ENCODE results near the gene NDC1.
"Not testable (repeated sequence)": the region's sequence is repeated elsewhere in the genome, so short reads cannot be mapped to it uniquely, and the experiment has no call there.

Gene NDC1

GRCh38 chr1:53837924-53838653 lies at the start of gene NDC1:
TSS of gene NDC1 (minus strand) at chr1:53838296. CDS start at chr1:53838261, 35 bp downstream.
- DNase-seq (ENCODE audit: low read depth), result peak; percentile 77

GRCh38 chr1:53883600-53883999 lies 45.5 kb upstream of the NDC1 start:
- not testable (repeated sequence) for DNase-seq (ENCODE audit: low read depth)

GRCh38 chr1:53881853-53882252 lies 43.8 kb upstream of the NDC1 start:
- not testable (repeated sequence) for DNase-seq (ENCODE audit: low read depth)

- DNase-seq (ENCODE audit: low read depth), result no peak
These were observed 40.5 kb upstream of the NDC1 start for GRCh38 chr1:53878492-53879105.

- not testable (repeated sequence) for DNase-seq (ENCODE audit: low read depth)
These were observed 37.1 kb upstream of the NDC1 start for GRCh38 chr1:53875150-53875549.

GRCh38 chr1:53871773-53872484 lies 33.8 kb upstream of the NDC1 start:
- DNase-seq (ENCODE audit: low read depth), result no peak

GRCh38 chr1:53871221-53871620 lies 33.1 kb upstream of the NDC1 start:
- DNase-seq (ENCODE audit: low read depth), result no peak

GRCh38 chr1:53869454-53870117 lies 31.5 kb upstream of the NDC1 start:
- DNase-seq (ENCODE audit: low read depth), result no peak

- no peak for DNase-seq (ENCODE audit: low read depth)
These were observed 30.5 kb upstream of the NDC1 start for GRCh38 chr1:53868565-53868964.

GRCh38 chr1:53862507-53862906 lies 24.4 kb upstream of the NDC1 start:
- no peak for DNase-seq (ENCODE audit: low read depth)

- peak; percentile 8 for DNase-seq (ENCODE audit: low read depth)
These were observed 22.9 kb upstream of the NDC1 start for GRCh38 chr1:53860967-53861411.

GRCh38 chr1:53851571-53852285 lies 13.6 kb upstream of the NDC1 start:
- no peak for DNase-seq (ENCODE audit: low read depth)

- DNase-seq (ENCODE audit: low read depth), result no peak
These were observed 12.1 kb upstream of the NDC1 start for GRCh38 chr1:53850082-53850673.

- no peak for DNase-seq (ENCODE audit: low read depth)
These were observed 9.9 kb upstream of the NDC1 start for GRCh38 chr1:53847980-53848379.

GRCh38 chr1:53842347-53842746 lies 4.3 kb upstream of the NDC1 start:
- no peak for DNase-seq (ENCODE audit: low read depth)

- no peak for DNase-seq (ENCODE audit: low read depth)
These were observed 518 bp upstream of the NDC1 start for GRCh38 chr1:53838654-53838974.

GRCh38 chr1:53837646-53837923 lies 511 bp downstream of the NDC1 start:
- no peak for DNase-seq (ENCODE audit: low read depth)

- no peak for DNase-seq (ENCODE audit: low read depth)
These were observed 2.6 kb downstream of the NDC1 start for GRCh38 chr1:53835491-53835890.

GRCh38 chr1:53834776-53835175 lies 3.3 kb downstream of the NDC1 start:
- no peak for DNase-seq (ENCODE audit: low read depth)

GRCh38 chr1:53833393-53833792 lies 4.7 kb downstream of the NDC1 start:
- DNase-seq (ENCODE audit: low read depth), result no peak

GRCh38 chr1:53826367-53826766 lies 11.7 kb downstream of the NDC1 start:
- no peak for DNase-seq (ENCODE audit: low read depth)

GRCh38 chr1:53825306-53825705 lies 12.8 kb downstream of the NDC1 start:
- no peak for DNase-seq (ENCODE audit: low read depth)

Measured in stimulated activated CD8-positive, alpha-beta memory T cell treated with anti-CD3 and anti-CD28 coated beads, Interleukin-12 subunit alpha, Interleukin-12 subunit beta, amount 100 ng/mL, for 1 hour (primary cell).